Measurements from ENCODE around the gene EIF2B2.

DNA sequence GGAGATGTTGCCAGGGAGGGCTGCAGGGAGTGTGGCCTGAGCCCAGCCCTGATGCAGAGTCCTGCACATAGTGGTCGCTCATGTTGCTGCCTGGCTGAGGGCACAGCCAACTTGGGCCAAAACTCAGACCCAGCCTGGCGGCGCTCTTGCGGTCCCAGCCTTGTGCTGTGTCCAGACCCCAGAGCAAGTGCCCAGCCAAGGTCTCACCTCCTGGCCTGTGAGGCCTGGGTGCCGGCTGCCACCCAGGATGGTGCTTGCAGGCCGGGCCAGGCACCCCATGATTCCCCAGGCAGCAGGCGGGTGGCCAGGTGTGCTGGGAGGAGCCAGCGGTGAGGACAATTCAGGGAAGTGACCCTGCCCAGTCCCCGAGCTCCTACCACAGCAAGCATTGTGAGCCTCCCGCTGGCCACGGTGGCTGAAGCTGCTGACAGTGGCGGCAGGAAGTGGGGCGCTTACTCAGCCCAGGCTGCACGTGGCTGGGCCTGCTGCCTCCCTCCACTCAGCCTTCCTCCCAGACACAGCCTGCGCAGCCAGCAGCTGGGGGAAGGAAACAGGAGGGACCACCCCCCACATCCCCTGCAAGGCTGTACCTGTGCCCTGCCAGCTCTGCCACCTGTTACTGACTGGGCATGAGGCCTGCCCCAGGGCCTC, 29.6 kb upstream of the EIF2B2 start:
- TF ChIP-seq, protein P1, sequence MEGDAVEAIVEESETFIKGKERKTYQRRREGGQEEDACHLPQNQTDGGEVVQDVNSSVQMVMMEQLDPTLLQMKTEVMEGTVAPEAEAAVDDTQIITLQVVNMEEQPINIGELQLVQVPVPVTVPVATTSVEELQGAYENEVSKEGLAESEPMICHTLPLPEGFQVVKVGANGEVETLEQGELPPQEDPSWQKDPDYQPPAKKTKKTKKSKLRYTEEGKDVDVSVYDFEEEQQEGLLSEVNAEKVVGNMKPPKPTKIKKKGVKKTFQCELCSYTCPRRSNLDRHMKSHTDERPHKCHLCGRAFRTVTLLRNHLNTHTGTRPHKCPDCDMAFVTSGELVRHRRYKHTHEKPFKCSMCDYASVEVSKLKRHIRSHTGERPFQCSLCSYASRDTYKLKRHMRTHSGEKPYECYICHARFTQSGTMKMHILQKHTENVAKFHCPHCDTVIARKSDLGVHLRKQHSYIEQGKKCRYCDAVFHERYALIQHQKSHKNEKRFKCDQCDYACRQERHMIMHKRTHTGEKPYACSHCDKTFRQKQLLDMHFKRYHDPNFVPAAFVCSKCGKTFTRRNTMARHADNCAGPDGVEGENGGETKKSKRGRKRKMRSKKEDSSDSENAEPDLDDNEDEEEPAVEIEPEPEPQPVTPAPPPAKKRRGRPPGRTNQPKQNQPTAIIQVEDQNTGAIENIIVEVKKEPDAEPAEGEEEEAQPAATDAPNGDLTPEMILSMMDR (conservative IDR thresholded peaks at IDR 0.05) = no peak
- no peak for TF ChIP-seq EZH2 (IDR thresholded peaks at IDR 0.05; ENCODE audit: low read depth)

All from PC-9 (cell line).